HG03175 (cell line): ENCODE data around the gene FRMPD2.
"Not testable (repeated sequence)": the region's sequence is repeated elsewhere in the genome, so short reads cannot be mapped to it uniquely, and the experiment has no call there.

Experiments
- ATAC-seq: cut with Tn5 transposase; IDR thresholded peaks from one replicate; pipeline ENCODE4 v1.9.1; 2021; ENCODE audit warnings: mild to moderate bottlenecking, moderate library complexity; ENCODE audit not compliant: unreplicated experiment

The FRMPD2 gene

GRCh38 chr10:48209241-48209640 lies 65.3 kb downstream of the FRMPD2 start:
- ATAC-seq, result no peak

- ATAC-seq, result no peak
Measured at GRCh38 chr10:48207853-48208252, 66.6 kb downstream of the FRMPD2 start.

GRCh38 chr10:48206482-48207250 lies 67.8 kb downstream of the FRMPD2 start:
- no peak for ATAC-seq

GRCh38 chr10:48205918-48206317 lies 68.6 kb downstream of the FRMPD2 start:
- ATAC-seq, result no peak

GRCh38 chr10:48199580-48200377 lies 74.7 kb downstream of the FRMPD2 start:
- ATAC-seq, result no peak

- no peak for ATAC-seq
Measured at GRCh38 chr10:48197236-48197899, 77.1 kb downstream of the FRMPD2 start.

- no peak for ATAC-seq
Measured at GRCh38 chr10:48195803-48196202, 78.7 kb downstream of the FRMPD2 start.

GRCh38 chr10:48194830-48195229 lies 79.7 kb downstream of the FRMPD2 start:
- no peak for ATAC-seq

- no peak for ATAC-seq
Measured at GRCh38 chr10:48193556-48193955, 80.9 kb downstream of the FRMPD2 start.

GRCh38 chr10:48192881-48193450 lies 81.5 kb downstream of the FRMPD2 start:
- ATAC-seq, result no peak

- no peak for ATAC-seq
Measured at GRCh38 chr10:48187713-48188485, 86.6 kb downstream of the FRMPD2 start.

- ATAC-seq, result no peak
Measured at GRCh38 chr10:48187126-48187525, 87.4 kb downstream of the FRMPD2 start.

- ATAC-seq, result not testable (repeated sequence)
Measured at GRCh38 chr10:48186264-48186804, 88.2 kb downstream of the FRMPD2 start.

- no peak for ATAC-seq
Measured at GRCh38 chr10:48184224-48184623, 90.3 kb downstream of the FRMPD2 start.

- not testable (repeated sequence) for ATAC-seq
Measured at GRCh38 chr10:48172715-48173114, 101.8 kb downstream of the FRMPD2 start.

GRCh38 chr10:48160670-48161069 lies 113.8 kb downstream of the FRMPD2 start:
- not testable (repeated sequence) for ATAC-seq

GRCh38 chr10:48160163-48160562 lies 114.3 kb downstream of the FRMPD2 start:
- not testable (repeated sequence) for ATAC-seq

GRCh38 chr10:48154211-48155140 lies 120.0 kb downstream of the FRMPD2 start:
- ATAC-seq, result not testable (repeated sequence)

- ATAC-seq, result not testable (repeated sequence)
Measured at GRCh38 chr10:48147643-48148042, 126.9 kb downstream of the FRMPD2 start.
